Subcutaneous adipose tissue (tissue), 4 donors: Measurements from ENCODE around the gene DCC. TPM values are rescaled to one million over a fixed set of nuclear protein-coding genes. Genes with fewer than 3 reads are reported as not detected.

Experiments used
- CTCF ChIP-seq: fragments of 450-650 bp; IDR thresholded peaks from one replicate; pipeline ENCODE4 v1.5.1; 2016; ENCODE audit warnings: low read depth, mild to moderate bottlenecking, control low read depth, antibody characterized with exemption, moderate library complexity
- total RNA-seq, 4 donors: library from RNA; depleted of rRNA; stranded (reverse); fragments of >200 nt; gene quantifications; one replicate each; pipeline ENCODE4 v1.1.0, GENCODE V29; 2016

The DCC gene
- total RNA-seq, 4 donors from 2014 or later, result not detected

- no peak for TF ChIP-seq CTCF
These were observed 61.2 kb downstream of the DCC start for GRCh38 chr18:52401236-52401635.

GRCh38 chr18:52402814-52403213 lies 62.8 kb downstream of the DCC start:
- TF ChIP-seq CTCF, result no peak

- no peak for TF ChIP-seq CTCF
These were observed 63.5 kb downstream of the DCC start for GRCh38 chr18:52403291-52404021.

GRCh38 chr18:52408800-52409302 lies 68.9 kb downstream of the DCC start:
- TF ChIP-seq CTCF, result no peak

- no peak for TF ChIP-seq CTCF
These were observed 69.7 kb downstream of the DCC start for GRCh38 chr18:52409727-52410126.

- TF ChIP-seq CTCF, result no peak
These were observed 75.1 kb downstream of the DCC start for GRCh38 chr18:52415131-52415530.

- no peak for TF ChIP-seq CTCF
These were observed 83.1 kb downstream of the DCC start for GRCh38 chr18:52422985-52423601.
